Measurements from ENCODE around the gene GMEB2.
"Not testable (repeated sequence)": the region's sequence is repeated elsewhere in the genome, so short reads cannot be mapped to it uniquely, and the experiment has no call there.

Gene GMEB2

GRCh38 chr20:63572788-63573646, 53.9 kb downstream of the GMEB2 start:
- Histone ChIP-seq H3K9ac (ENCODE audit: low read length) (no peak overlapping the region), H3K27ac (ENCODE audit: low read depth, low read length) (no peak overlapping the region), H3K18ac (ENCODE audit: low read length) (no peak overlapping the region), H4K91ac (ENCODE audit: low read depth, low read length) (no peak overlapping the region), H3K4me3 (ENCODE audit: low read depth, low read length) (no peak overlapping the region), H3K27me3 (ENCODE audit: insufficient read depth, low read length) (no peaks in the 10 kb centered on the region), H2BK12ac (ENCODE audit: low read length) (no peak overlapping the region), H3K9me3 (ENCODE audit: insufficient read depth, low read depth, low read length) (no peaks in the 10 kb centered on the region), H3K14ac (ENCODE audit: low read length) (no peak overlapping the region), H3K4me2 (ENCODE audit: low read length) (peak overlapping the region; percentile 99), H2BK120ac (ENCODE audit: insufficient read depth, low read length, poor library complexity) (no peak overlapping the region), H4K12ac (ENCODE audit: low read depth, low read length) (no peak overlapping the region), H2BK5ac (ENCODE audit: low read depth, low read length, poor library complexity) (no peak overlapping the region), H2AFZ (ENCODE audit: insufficient read depth, low read length, poor library complexity) (no peak overlapping the region), H3K23ac (ENCODE audit: low read length) (no peak overlapping the region), H3K4me1 (ENCODE audit: control insufficient read depth in 1 of 2, insufficient read depth in 2 of 2, low read length in 2 of 2) (peaks cover 3 to 12% of the 10 kb centered on the region in 2 experiments), H4K8ac (ENCODE audit: low read depth, low read length) (no peak overlapping the region), H3K79me2 (ENCODE audit: control insufficient read depth, insufficient read depth, low read length, poor library complexity) (peaks cover 3% of the 10 kb centered on the region), H3K36me3 (ENCODE audit: control insufficient read depth in 1 of 2, insufficient read depth in 2 of 2, low read length in 2 of 2) (peaks cover 0 to 8% of the 10 kb centered on the region in 2 experiments), H3K79me1 (ENCODE audit: low read length) (peaks cover 8% of the 10 kb centered on the region), H3K4ac (ENCODE audit: low read depth, low read length) (no peak overlapping the region), H2AK5ac (ENCODE audit: low read length) (no peak overlapping the region)
- DNase-seq: peak in 1 of 2 donors; percentile 29
- no CpG with 5 or more reads among the region's 34 CpGs for WGBS (ENCODE audit: extremely low coverage, insufficient coverage, insufficient read length)

DNA sequence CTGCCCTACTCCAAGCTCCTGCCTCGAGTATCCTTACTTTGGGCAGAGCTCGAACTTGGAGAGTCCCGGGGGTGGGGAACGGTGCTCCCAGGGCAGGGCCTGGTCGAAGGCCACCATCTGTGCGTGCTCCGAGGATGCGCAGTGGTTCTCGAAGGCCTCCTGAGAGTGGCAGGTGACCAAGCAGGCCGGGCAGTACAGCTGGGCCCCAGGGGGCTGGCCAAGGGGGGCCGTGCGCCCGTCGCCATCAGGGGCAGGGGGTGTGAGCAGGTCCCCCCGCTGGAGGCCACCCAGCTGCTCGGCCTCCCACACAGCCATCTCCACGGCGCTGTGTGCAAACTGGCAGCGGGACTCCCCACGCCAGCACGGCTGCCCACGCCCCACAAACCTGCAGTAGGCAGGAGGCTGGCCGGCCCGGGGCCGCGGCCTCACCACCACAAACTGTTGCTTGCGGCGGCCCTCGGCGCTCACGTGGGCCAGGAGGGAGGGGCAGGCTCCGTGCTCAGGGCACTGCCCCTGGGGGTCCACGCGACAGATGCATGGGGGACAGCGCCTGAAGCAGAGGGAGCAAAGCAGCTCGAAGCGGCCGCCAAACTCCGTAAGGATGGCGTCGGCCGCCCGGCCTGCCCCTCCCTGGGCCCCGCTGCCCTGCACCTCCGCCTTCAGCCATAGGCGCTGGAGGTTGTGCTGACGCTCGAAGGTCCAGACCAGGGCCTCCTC, 54.7 kb downstream of the GMEB2 start:
- H3K79me1 ChIP-seq (ENCODE audit: low read length): peaks cover 8% of the 10 kb centered on the region
- H3K4ac ChIP-seq (ENCODE audit: low read depth, low read length): no peak overlapping the region
- no peak overlapping the region for H4K8ac ChIP-seq (ENCODE audit: low read depth, low read length)
- H3K23ac ChIP-seq (ENCODE audit: low read length): no peak overlapping the region
- DNase-seq: no peak
- no peak overlapping the region for H3K14ac ChIP-seq (ENCODE audit: low read length)
- H2AFZ ChIP-seq (ENCODE audit: insufficient read depth, low read length, poor library complexity): no peak overlapping the region
- no peak overlapping the region for H2BK5ac ChIP-seq (ENCODE audit: low read depth, low read length, poor library complexity)
- H3K36me3 ChIP-seq (ENCODE audit: control insufficient read depth in 1 of 2, insufficient read depth in 2 of 2, low read length in 2 of 2): peaks cover 0 to 9% of the 10 kb centered on the region in 2 experiments
- WGBS (ENCODE audit: extremely low coverage, insufficient coverage, insufficient read length): no CpG with 5 or more reads among the region's 48 CpGs
- H3K18ac ChIP-seq (ENCODE audit: low read length): no peak overlapping the region
- no peak overlapping the region for H3K4me2 ChIP-seq (ENCODE audit: low read length)
- H2AK5ac ChIP-seq (ENCODE audit: low read length): no peak overlapping the region
- H3K4me1 ChIP-seq (ENCODE audit: control insufficient read depth in 1 of 2, insufficient read depth in 2 of 2, low read length in 2 of 2): peaks cover 3 to 12% of the 10 kb centered on the region in 2 experiments
- peaks cover under 1% of the 10 kb centered on the region for H3K9me3 ChIP-seq (ENCODE audit: insufficient read depth, low read depth, low read length)
- no peaks in the 10 kb centered on the region for H3K27me3 ChIP-seq (ENCODE audit: insufficient read depth, low read length)
- H3K9ac ChIP-seq (ENCODE audit: low read length): no peak overlapping the region
- peaks cover 3% of the 10 kb centered on the region for H3K79me2 ChIP-seq (ENCODE audit: control insufficient read depth, insufficient read depth, low read length, poor library complexity)
- H4K91ac ChIP-seq (ENCODE audit: low read depth, low read length): no peak overlapping the region
- no peak overlapping the region for H2BK12ac ChIP-seq (ENCODE audit: low read length)
- no peak overlapping the region for H3K4me3 ChIP-seq (ENCODE audit: low read depth, low read length)
- H3K27ac ChIP-seq (ENCODE audit: low read depth, low read length): no peak overlapping the region
- no peak overlapping the region for H2BK120ac ChIP-seq (ENCODE audit: insufficient read depth, low read length, poor library complexity)
- H4K12ac ChIP-seq (ENCODE audit: low read depth, low read length): no peak overlapping the region

DNA sequence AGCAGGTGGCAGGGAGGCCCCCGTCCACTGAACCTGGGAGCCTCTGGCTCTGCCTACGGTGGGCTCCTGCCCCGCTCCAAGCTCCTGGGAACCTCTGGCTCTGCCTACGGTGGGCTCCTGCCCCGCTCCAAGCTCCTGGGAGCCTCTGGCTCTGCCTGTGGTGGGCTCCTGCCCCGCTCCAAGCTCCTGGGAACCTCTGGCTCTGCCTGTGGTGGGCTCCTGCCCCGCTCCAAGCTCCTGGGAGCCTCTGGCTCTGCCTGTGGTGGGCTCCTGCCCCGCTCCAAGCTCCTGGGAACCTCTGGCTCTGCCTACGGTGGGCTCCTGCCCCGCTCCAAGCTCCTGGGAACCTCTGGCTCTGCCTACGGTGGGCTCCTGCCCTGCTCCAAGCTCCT, 55.8 kb downstream of the GMEB2 start:
- not testable (repeated sequence) for H3K4ac ChIP-seq (ENCODE audit: low read depth, low read length); H3K27me3 ChIP-seq (ENCODE audit: insufficient read depth, low read length); H3K4me3 ChIP-seq (ENCODE audit: low read depth, low read length); H2BK12ac ChIP-seq (ENCODE audit: low read length); H3K79me2 ChIP-seq (ENCODE audit: control insufficient read depth, insufficient read depth, low read length, poor library complexity); H3K23ac ChIP-seq (ENCODE audit: low read length); DNase-seq; H3K18ac ChIP-seq (ENCODE audit: low read length); H3K27ac ChIP-seq (ENCODE audit: low read depth, low read length); H2BK120ac ChIP-seq (ENCODE audit: insufficient read depth, low read length, poor library complexity); H4K91ac ChIP-seq (ENCODE audit: low read depth, low read length); H2AFZ ChIP-seq (ENCODE audit: insufficient read depth, low read length, poor library complexity); H3K79me1 ChIP-seq (ENCODE audit: low read length); H2AK5ac ChIP-seq (ENCODE audit: low read length); H2BK5ac ChIP-seq (ENCODE audit: low read depth, low read length, poor library complexity); H4K12ac ChIP-seq (ENCODE audit: low read depth, low read length); H3K4me2 ChIP-seq (ENCODE audit: low read length); H3K14ac ChIP-seq (ENCODE audit: low read length); H3K9me3 ChIP-seq (ENCODE audit: insufficient read depth, low read depth, low read length); H4K8ac ChIP-seq (ENCODE audit: low read depth, low read length); H3K9ac ChIP-seq (ENCODE audit: low read length)
- Histone ChIP-seq H3K36me3 (ENCODE audit: control insufficient read depth in 1 of 2, insufficient read depth in 2 of 2, low read length in 2 of 2) (peaks cover under 1 to 14% of the 10 kb centered on the region in 2 experiments), H3K4me1 (ENCODE audit: control insufficient read depth in 1 of 2, insufficient read depth in 2 of 2, low read length in 2 of 2) (peaks cover 3 to 12% of the 10 kb centered on the region in 2 experiments)
- no CpG with 5 or more reads among the region's 11 CpGs for WGBS (ENCODE audit: extremely low coverage, insufficient coverage, insufficient read length)

DNA sequence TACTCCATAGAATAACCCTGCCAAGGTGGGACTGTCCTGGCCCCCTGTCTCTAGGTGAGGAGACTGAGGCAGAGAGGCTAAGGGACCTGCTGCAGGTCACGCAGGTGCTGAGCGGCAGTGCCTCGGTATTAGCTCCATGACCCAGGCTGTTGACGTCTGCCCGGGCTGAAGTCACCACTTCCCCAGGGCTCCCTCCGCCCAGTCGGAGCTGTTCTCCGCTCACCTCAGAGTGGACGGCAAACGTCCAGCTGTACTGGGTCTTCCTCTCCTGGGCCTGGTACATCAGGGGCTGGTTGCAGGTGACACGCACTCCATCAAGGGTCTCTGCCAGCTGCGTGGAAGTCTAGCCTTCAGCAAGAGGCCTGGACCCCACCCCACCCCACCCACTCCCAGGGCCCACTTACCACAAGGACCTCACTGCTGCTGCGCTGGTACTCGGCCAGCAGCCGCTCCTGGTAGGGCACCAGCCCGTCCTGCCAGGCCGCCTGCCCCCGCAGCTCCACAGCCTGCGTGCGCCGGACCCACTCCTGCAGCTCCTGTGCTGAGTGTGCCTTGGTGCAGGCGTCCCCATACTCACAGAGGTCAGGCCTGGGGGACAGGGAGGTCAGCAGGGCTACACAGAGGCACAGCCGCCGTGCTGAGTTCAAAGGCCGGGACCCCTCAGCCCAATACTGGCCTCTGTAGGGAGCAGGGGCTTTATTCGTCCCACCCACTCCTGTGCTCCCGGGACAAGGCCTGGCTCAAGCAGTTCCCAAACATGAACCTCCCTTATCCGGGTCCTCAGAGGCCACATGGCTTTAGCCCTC, 56.4 kb downstream of the GMEB2 start:
- no peak overlapping the region for H3K27ac ChIP-seq (ENCODE audit: low read depth, low read length)
- H3K18ac ChIP-seq (ENCODE audit: low read length): no peak overlapping the region
- H4K91ac ChIP-seq (ENCODE audit: low read depth, low read length): no peak overlapping the region
- no peak overlapping the region for H3K23ac ChIP-seq (ENCODE audit: low read length)
- no peaks in the 10 kb centered on the region for H3K27me3 ChIP-seq (ENCODE audit: insufficient read depth, low read length)
- no peak overlapping the region for H4K8ac ChIP-seq (ENCODE audit: low read depth, low read length)
- WGBS (ENCODE audit: extremely low coverage, insufficient coverage, insufficient read length): no CpG with 5 or more reads among the region's 28 CpGs
- no peak overlapping the region for H3K14ac ChIP-seq (ENCODE audit: low read length)
- no peak overlapping the region for H2AK5ac ChIP-seq (ENCODE audit: low read length)
- H2BK120ac ChIP-seq (ENCODE audit: insufficient read depth, low read length, poor library complexity): no peak overlapping the region
- H4K12ac ChIP-seq (ENCODE audit: low read depth, low read length): no peak overlapping the region
- peaks cover 8% of the 10 kb centered on the region for H3K79me1 ChIP-seq (ENCODE audit: low read length)
- no peak overlapping the region for H2BK5ac ChIP-seq (ENCODE audit: low read depth, low read length, poor library complexity)
- H3K4ac ChIP-seq (ENCODE audit: low read depth, low read length): no peak overlapping the region
- no peak for DNase-seq
- H3K4me2 ChIP-seq (ENCODE audit: low read length): no peak overlapping the region
- peaks cover 3% of the 10 kb centered on the region for H3K79me2 ChIP-seq (ENCODE audit: control insufficient read depth, insufficient read depth, low read length, poor library complexity)
- H2AFZ ChIP-seq (ENCODE audit: insufficient read depth, low read length, poor library complexity): no peak overlapping the region
- no peak overlapping the region for H2BK12ac ChIP-seq (ENCODE audit: low read length)
- H3K36me3 ChIP-seq (ENCODE audit: control insufficient read depth in 1 of 2, insufficient read depth in 2 of 2, low read length in 2 of 2): peaks cover 2 to 14% of the 10 kb centered on the region in 2 experiments
- H3K9me3 ChIP-seq (ENCODE audit: insufficient read depth, low read depth, low read length): peaks cover 1% of the 10 kb centered on the region
- peaks cover 3 to 12% of the 10 kb centered on the region in 2 experiments for H3K4me1 ChIP-seq (ENCODE audit: control insufficient read depth in 1 of 2, insufficient read depth in 2 of 2, low read length in 2 of 2)
- H3K9ac ChIP-seq (ENCODE audit: low read length): no peak overlapping the region
- H3K4me3 ChIP-seq (ENCODE audit: low read depth, low read length): no peak overlapping the region
